Right forelimb (tissue), 1 donor: ENCODE measurements around the gene CDKN2A.

ENCODE experiments used
- DNase-seq: peaks from one replicate; pipeline ENCODE4 v3.0.0-alpha.2; 2018

Gene CDKN2A

DNA sequence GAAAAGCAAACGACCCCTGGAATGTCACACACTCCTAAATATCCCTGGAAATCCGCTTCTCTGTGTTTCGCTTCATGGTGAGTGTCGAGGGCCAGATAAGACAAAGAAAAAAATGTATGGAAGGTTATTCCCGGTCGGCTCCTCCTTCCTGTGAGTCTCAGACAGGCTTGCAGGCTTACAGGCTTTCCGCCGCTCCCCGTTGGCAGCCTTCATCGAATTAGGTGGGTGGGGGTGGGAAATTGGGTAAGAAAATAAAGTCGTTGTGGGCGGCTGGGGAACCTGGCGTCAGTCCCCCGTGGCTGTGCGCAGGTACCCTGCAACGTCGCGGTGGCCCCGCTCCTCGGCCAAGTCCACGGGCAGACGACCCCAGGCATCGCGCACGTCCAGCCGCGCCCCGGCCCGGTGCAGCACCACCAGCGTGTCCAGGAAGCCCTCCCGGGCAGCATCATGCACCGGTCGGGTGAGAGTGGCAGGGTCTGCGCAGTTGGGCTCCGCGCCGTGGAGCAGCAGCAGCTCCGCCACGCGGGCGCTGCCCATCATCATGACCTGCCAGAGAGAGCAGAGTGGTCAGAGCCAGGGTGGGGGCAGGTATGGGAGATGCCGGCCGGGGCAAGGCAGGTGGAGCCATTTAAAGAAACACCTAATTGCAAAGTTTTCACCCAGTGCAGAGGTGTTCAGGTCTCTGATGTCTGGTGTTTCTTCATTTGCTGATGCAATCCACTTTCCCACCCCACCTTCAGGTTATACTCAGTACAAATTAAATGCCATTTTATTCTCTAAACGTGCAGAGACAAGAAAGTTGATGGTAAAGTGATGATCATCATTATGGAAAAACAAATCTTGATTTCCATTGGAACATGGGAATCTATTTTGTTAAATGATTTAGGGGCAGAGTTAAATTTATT lies 11.8 kb upstream of the CDKN2A start:
- DNase-seq: no peak

DNA sequence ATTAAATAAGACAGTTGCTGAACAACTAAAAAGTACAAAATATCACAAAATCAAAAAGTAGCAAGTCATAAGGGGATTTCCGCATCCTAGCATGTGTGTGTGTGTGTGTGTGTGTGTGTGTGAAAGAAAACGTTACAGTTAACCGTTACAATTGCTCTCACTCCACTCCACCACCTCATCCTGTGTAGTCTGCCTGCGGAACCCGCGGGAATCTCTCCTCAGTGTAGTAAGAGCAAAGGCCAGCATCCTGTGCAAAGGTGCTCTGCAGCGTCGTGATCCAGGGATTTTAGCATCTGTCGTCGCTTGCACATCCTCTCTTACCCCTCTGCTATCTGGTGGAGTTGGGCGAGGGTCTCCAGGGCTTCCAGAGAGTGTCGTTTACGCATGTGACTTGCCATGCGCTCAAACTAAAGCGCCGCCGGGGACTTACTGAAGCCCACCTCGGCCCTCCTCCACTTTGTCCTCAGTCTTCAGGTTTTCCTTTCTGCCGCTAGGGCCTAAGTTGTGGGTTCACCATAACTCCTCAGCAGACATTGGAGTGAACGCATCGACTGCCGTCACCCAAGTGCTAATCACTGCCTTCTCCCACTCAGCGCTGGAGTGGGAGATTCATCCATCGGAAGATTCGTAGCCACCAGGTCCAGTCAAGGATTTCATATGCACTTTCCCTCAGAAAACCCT lies 11.0 kb upstream of the CDKN2A start:
- DNase-seq: no peak

DNA sequence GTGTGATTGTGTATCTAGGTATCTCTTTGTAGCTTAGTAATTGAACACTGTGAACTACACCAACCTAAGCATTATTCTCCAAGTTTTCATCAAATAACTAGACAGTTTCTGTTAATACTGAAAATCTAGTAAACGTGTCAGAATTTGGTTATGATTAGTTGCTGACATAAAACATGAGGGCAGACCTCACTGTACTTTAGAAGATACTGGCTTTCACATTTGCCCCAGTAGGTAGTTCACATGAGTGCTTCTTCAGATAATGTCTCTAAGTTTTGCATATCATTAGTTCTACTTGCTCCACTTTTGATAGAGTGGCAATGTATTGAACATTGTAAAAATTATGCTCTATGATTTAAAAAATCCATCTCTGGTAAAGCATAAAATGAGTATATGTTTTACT lies 7.8 kb upstream of the CDKN2A start:
- DNase-seq: no peak

DNA sequence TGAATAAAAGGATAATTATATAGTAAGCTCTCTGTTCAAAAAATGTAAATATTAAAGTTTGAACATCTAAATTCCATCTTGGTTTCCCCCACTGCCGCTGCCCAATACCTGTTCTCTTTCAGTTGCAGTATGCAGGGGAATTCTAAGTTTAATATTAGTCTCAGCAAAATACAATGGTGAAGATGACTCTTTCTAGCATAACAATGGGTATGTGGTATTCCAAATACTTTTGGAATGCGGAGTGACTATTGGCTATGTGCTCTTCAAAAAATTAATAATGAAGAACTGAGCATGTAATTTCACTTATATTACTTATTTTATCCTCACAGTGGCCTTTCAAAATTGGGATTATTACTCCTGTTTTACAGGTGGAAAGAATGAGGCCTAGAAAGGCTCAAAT lies 3.8 kb upstream of the CDKN2A start:
- DNase-seq: no peak

DNA sequence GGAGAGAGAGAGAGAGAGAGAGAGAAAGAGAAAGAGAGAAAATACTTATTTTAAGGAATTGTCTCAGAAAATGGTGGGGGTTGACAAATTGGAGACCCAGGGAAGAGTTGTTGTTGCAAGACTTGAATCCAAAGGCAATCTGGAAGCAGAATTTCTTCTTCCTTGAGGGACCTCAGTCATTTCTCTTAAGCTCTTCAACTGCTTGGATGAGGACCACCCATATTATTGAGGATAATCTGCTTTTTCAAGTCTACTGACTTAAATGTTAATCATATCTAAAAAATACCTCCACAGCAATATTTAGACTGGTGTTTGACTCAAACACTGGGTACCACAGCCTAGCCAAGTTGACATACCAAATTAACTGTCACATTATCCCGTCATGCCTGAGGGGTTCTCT lies 3.3 kb upstream of the CDKN2A start:
- DNase-seq: no peak

DNA sequence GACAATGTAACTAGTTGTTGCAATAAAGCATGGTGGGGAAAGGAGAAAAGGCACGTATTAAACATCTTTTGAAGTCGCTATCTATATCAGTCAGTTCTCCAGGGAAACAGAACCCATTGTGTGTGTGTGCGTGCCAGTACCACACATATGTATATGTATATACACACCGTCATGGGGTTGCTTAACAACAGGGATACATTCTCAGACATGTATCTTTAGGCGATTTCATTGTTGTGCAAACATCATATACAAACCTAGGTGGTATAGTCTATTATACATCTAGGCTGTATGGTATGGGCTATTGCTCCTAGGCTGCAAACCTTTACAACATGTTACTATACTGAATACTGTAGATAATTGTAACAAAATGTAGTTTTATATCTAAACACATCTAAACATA lies 2.7 kb upstream of the CDKN2A start:
- no peak for DNase-seq

DNA sequence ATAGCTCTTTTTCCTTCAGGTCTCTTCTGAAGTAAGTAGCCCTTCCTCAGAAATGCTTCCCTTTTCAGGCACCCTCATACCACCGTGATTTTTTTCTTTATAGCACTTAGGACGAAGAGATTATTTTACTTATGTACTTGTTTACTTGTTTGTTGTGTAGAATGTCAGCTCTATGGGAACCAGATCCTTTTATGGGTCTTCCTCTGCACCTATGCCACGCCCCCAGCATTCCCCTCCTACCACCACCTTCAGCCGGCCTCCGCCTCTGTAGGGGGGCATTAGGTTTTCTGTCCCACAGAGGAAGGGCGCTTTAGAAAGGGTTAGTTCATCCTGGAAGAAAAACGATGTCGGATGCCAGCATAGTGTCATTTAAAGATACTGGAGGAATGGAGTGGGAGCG lies 2.2 kb upstream of the CDKN2A start:
- DNase-seq: no peak

DNA sequence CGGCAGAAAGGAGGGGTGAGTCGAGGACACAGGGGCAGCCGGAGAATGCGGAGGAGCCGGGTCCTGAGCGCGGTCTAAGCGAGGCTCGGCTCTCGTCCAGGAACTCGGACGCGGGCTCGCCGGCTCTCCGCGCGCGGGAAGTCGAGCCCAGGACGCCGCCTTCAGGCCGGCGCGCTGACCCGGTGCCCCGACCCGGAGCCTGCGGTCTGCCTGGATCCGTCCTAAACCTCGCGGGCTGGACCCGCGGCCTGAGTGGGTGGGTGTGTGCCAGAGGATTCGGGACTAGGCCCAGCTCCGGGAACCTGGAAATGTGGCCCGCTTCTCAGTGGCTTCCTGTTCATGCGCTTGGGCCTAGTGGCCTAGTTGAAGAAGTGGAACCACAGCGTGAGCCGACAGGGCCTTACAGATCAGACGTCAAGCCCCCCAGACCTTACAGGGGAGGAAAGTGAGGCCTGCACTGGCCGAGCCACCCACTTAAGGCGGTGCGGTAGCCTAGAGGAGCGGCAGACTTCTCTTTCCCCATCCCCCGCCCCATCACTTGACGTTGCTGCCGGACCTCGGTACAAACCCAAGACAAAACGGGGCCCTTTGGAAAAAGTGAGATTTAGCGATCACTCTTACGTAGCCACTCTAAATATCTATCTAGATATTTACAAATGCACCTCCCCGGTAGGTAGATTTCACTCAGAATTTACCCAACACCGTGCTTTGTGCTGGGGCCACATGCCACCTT lies 1.6 kb upstream of the CDKN2A start:
- DNase-seq: peak; percentile 61

DNA sequence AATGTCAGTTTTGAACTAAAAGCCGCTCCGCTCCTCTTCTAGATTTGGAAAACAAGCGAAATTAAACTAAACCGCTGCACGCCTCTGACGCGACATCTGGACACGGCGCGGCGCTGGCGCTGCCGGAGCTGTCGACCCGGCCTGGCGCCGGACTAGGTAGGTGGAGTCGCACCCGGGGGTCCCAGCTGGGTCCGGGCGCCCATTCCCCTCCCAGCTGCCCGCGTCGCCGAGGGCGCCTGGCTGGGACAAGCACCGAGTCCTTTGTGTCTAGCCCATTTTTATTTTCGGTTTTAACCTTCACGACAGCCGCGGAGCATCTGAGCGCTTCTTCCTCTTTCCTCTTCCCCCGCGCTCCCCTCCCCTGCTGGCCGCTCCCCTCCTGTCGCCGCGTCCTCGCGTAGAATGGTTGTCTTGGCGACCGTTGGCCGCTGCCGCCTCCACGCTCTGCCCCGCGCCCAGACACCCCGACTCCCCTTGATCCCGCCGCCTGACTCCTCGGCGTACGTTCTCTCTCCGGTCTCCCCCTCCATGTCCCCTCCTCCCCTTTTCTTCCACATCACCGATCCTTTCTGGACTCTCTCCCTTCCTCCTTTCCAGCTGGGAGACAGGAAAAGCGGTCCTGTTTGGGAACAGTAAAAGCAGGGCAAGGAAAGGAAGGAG lies 944 bp upstream of the CDKN2A start:
- peak; percentile 73 for DNase-seq

DNA sequence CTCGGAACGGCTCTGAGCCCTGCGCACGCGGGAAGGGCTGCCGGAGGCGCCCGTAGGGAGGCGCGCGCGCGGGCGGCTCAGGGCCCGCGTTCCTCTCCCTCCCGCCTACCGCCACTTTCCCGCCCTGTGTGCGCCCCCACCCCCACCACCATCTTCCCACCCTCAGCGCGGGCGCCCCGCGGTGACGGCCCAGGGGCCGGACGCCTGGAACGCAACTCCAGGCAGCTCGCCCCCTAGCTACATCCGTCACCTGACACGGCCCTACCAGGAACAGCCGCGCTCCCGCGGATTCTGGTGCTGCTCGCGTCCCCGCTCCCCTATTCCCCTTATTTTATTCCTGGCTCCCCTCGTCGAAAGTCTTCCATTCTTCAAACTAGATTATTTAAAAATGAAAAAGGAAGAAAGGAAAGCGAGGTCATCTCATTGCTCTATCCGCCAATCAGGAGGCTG lies 389 bp upstream of the CDKN2A start, which contains the start of gene CDKN2B-AS1:
Gene CDKN2B-AS1, plus strand, starts transcription at position 236 of the 450 bp plus-strand sequence.
- peak; percentile 69 for DNase-seq

DNA sequence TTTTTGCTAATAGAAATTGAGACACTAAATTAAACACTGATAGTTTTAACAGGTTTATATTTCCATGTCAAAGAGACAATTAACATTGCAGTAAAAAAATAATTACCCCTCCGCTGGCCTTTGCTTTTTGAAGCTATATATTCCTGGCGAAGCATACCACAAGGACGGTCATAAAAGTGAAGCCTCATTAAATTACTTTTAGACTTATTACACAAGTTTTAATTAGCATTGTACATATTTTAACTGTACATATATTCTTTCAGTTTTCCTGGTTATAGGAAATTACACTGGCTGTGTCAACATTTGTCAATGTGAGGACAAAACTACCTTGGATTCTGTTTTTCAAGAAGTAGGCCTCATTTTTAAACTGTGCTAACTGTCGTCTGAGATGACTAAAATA lies 1.2 kb downstream of the CDKN2A start:
- no peak for DNase-seq

DNA sequence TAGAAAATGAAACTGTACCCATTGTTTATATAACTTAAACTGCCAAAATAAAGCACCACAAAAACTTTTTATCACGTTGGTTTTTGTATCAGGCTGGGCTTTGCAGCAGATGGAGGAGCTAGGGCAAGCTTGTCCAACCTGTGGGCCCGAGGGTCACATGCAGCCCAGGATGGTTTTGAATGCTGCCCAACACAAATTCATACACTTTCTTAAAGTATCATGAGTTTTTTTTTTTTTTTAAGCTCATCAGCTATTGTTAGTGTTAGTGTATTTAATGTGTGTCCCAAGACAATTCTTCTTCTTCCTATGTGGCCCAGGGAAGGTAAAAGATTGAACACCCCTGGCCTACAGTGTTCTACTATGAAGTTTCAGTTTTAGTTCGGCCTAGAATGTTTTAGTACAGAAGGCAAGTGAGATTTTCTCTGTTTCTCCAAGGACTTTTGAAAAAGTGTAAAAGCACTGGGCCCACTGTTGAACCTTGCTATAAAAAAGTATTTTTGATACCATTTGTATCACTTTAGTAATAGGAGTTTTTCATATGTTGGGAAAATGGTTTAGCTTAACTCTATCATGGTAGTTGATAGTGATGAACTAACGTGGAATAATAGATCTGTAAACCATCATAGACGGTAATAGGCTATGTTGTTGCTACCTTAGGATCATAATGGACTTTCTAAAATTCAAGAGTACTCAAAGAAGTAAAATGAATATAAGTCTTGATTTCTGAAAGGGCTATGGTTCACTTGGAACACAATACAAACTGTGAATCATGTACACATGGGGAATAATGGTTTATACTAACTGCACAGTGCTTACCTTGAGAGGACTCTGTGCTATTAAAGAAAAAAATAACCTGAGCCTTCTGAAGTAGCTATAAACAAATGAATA lies 2.9 kb downstream of the CDKN2A start:
- DNase-seq: no peak

DNA sequence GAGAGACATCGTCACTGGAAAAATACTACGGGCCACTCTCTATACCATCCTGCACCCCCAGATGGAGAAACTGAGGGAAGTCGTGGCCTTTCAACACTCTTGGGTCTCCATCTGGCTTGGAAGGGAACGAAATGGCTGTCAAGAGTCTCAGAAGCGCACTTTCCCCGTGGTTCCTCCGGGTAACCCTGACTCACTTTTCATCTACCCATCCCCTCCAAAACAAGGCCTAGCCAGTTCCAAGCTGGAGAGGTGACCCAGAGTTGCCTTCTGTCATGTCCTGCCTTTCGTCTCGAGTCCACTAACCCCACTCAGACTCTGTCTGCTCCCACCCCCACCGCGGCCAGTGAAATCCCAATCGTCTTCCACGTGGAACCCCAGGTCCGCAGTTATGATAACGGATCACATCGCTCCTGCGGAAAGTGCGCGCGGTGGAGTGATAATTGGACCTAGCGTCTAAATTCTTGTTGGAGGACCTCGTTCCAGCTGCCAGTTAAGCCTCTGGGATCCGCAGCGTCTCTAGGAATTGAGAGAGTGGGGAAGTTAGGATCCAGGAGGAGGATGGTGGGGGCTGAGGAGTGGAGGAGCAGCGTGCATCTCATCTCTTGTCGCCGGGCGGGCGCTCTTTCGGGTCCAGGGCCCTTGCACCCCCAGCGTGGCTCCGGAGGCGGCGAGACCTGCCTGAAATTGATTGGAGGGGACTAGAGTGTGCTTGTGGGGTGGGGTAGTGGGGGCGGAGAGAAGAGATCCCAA lies 4.6 kb downstream of the CDKN2A start:
- no peak for DNase-seq

DNA sequence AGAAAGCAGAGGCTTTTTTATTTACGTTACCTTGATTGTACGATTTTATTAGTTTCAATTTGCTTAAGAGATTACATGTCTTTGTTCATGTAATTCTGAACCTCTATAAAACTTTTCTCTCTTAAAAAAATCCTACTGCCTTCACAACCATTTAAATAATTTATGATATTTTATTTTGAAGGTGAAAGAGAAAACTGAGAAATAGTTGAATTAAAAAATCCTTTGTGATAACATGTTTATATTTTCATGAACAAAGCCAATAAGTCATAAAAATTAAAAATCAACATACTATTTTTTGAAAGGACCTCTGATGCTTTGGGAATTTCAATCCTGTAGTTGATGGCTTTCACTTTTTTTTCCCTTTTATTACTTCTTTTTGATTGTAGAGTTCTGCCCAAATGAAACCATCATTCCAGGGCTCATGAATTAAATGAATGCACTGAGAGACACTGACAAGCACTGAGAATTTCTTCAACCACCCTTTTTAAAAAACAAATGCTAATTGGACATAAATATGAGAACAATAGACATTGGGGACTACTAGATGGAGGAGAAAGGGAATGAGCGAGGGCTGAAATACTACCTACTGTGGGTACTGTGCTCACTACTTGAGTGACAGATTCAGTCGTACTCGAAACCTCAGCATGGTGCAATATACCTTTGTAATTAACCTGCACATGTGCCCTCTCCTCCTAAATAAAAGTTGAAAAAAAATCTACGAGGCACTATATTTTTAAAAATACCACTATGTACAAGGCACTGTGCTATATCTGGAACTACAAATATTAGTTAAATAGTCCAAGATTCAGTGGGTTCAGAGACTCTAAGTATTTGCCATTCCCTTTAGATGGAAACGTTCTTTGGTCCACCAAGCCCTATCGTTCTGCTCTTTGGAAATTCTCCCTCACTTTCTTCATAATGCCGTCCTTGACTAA lies 5.9 kb downstream of the CDKN2A start:
- no peak for DNase-seq

DNA sequence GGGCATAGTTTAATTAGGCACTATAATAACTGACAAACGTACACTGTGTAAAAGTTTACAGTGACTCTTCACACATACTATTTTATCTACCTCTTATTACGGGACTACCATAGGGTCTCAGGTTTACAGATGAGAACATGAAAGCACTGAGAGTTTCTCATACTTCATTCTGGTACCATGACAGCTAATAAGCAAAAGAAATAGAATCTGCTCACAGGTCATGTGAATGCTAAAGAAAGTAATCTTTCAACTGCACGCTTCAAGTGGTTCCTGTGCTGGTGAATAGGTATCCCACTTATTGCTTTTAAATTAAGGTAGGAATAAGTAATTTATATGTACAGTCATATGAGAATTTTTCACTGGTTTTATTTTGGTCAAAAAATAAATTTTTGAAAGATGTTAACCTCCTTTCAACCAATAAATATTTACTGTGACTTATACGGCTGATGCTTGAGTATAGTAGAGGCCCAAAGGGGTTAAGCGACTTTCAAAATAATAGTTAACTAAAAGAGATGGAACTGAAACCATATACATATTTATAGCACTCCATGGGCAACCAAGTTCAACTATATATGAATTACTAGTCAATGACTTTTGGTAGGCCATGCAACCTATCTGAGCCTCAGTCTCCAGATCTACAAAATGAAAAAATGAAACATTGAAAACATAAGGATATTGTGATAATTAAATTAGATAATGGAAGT lies 8.1 kb downstream of the CDKN2A start:
- no peak for DNase-seq

DNA sequence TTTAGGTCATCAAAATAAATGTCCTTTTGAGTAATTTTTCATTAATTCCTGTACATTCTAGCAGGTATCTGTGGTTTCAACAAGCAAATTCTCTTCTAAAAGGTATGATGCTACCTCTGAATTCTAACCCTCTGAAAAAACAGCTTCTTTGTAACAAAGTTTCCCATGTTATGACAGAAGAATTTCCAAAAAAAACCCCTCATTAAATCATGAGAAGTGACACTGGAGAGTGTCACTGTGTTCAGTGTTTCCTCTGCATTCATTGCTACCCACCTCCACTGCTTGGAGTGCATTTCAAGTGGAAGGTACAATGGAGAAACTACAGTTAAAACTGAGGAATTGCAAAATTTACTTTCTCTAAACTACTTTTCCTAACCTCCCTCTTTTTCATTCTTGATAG lies 10.1 kb downstream of the CDKN2A start:
- no peak for DNase-seq

DNA sequence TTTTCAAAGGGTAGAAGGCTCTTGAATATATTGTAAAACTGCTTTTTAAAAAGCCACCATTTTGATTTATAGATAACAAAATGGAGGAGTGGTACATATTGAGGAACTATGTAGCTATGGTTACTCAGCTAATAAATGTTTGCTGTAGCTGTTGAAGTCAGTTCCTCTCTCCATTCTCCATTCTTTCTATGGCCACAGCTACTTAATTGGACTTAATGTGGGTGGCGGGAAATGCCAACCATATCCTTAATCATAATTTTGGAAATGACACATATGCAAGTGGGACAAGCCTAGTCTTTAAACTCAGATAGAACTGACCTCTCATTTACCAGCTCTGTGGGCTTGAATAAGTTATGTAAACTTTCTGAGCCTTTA lies 10.6 kb downstream of the CDKN2A start:
- DNase-seq: no peak

DNA sequence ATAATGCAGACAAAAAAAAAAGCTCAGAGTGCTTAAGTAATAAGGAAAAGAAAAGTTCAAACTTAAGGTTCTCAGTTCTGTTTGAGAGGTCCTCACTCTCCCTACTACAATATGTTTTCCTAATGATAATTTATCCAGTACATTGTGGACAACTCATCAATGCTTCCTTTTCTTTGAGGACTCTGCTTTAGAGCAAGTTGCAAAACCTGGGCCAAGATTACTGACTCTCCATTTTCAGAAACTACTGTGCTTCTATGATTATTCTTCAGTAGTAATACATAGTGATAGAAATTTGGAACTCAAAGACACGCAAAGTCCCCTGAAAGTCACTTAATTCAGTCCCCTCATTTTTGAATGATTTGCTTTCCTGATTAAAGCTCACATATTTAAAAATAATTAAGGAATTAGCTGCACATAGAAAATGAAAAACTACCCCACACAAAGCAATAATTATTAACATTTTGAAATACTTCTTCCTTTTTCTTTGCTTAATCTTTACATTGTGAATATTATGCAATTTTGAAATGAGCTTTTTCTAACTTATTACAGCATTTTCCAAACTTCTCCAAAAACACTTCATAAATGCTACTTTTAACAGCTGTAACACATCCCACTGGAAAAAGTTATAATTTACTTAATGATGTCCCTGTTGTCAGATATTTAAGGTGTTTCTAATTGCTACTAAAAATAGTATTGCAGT lies 11.2 kb downstream of the CDKN2A start:
- no peak for DNase-seq

DNA sequence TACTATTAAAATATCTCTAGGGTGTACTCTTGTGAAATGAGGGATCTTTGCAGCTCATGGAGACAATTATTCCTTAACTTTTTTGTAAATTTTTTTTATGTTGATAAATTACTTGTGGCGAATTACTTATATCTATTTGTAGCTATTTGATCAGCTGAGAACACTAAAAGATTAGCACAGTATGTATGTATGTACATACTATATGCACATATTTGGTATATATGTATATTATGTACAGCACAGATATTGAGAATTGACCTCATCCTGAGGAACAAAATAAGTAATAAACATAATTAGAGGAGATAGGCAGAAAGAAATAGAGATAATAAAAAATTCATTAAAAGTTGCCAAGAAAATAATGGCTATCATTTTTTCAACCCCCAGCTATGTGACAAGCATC lies 11.8 kb downstream of the CDKN2A start:
- no peak for DNase-seq
